GM21619 (cell line): Measurements from ENCODE around the gene ENTR1.

Source experiments
- ATAC-seq: cut with Tn5 transposase; IDR thresholded peaks from one replicate; pipeline ENCODE4 v1.9.1; 2021; ENCODE audit not compliant: unreplicated experiment

ENTR1 gene

DNA sequence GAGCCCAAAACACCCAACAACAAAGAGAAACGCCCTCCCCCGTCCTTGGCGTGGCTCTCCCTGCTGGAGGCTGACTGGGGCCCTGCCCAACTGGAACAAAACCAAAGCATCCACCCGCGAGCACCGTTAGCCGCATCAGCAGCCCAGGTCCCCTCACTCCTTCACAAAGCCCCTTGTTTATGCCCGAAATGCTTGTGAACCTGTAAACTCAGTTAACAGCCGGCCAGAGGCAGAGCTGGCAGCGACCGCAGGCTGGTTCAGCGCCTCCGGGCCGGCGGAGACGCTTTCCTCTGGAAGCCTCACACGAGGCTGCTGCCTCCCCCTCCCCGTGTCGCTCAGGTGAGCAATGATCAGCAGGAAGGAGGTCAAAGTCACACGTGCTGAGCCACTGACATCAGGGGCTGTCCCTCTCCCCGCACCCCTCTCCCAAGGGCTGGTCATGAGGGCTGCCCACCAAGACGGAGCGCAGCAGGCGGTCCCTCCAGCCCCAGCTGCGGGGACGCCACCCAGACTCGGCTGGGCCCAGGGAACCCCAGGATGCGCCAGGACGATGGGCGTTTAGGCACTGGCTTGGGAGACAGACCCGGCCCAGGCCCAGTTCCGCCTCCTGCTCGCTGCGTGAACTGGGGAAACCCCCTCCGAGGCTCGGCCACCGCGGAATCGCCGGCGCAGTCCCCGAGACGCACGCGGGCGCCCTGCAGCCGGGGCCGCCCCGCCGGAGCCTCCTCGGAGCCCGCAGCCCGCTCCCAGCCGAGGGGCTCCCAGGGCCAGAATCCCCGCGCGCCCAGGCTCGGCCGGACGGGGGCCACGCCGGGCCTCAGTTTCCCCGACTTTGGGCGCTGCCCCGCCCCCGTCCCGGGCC, 11.0 kb downstream of the ENTR1 start:
- ATAC-seq = peak; percentile 30

DNA sequence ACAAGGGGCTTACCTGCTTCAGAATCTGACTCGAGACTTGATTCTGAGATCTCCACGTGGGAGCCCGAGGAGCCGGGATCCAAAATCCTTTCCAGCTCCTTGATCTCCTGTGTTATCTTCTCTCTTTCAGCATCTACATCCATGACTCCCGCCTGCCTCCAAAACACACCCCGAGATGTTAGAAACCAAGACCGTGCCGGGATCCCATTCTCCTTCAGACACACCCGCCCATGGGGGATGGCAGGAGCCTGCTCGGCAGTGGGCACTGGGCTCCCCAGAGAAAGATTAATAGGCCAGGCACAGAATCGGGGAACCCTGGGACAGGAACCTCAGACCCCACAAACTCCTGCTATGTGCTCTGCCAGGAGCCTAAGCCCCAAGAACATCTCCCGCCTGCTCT, 12.1 kb downstream of the ENTR1 start:
- no peak for ATAC-seq

DNA sequence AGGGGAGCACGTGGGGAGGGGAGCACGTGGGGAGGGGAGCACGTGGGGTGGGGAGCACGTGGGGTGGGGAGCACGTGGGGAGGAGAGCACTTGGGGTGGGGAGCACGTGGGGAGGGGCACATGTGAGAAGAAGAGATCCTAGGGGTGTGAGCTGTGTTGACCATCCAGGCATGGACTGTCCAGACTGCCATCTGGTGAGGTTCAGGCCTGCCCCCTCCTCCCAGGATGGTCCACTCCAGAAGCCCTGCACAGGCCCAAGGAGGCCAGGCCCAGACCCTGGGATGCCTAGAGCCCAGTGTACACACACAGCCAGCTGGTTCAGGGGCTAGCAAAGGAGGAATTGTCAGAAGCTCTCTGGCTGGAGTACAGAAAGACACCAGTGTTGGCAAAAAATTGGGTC, 12.8 kb downstream of the ENTR1 start:
- no peak for ATAC-seq

DNA sequence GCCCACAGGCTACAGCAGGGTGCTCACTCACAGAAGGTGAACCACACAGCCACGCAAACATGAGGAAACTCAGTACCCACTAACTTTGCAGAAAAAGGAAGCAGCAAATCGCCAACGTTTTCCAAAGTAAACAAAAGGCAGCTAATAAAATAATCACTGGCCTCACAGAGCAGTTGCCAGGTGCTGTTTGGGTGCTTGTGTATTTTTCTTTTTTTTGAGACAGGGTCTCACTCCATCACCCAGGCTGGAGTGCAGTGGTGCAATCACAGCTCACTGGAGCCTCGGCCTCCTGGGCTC, 14.2 kb downstream of the ENTR1 start:
- no peak for ATAC-seq

DNA sequence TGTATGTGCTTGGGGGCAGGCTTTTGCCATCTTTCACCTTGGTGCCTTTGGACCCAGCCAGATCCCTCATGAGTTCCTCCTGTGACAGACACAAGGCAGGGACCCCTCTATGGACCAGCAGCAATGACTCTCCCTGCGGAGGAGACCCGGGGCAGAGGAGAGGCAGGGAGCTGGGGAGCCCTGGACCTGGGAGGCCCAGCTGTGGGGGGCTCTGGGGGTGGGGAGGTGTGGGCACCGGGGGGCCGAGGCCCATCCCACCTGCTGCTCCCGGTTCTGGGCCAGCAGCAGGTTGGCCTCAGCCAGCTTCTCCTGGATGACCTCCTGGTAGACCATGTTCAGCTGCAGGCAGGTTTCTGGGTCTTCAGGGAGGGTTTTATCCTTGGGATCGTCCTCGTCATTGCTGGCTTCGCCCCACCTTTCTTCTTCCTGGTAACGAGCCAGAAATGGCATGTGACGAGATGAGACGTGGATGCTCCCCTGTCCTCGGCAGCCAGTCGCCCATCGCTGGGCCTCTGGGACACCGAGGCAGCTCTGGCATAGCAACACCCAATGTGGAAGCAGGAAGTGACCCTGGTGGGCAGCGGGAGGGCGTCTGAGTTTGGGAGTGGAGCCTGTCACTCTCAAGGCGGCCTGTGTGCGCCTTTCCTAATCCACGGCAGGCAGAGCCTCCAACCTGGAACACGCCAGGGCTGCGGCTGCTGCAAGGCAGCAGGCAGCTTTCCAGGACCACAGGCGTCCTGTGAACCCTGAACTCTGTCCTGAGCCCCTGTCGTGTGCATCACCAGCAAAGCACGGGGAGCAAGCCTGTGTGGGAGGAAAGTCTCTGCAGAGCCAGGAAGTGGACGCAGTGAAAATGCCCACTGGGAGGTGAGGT, 14.8 kb downstream of the ENTR1 start:
- ATAC-seq = no peak

DNA sequence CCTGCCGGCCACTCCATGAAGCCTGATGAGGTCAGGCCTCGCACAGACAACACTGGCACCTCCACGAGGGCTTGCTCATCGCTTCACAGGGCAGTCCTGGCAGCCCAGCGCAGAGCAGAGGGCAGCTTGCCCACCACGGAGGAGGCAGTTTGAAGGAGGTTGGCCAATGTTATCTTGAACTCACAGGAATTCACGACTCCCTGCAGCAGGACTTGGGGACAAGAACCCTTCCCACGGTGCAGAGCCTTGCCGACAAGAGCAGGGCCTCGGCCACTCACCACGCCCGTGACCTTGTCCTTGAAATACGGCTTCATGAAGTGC, 15.4 kb downstream of the ENTR1 start:
- ATAC-seq = no peak

DNA sequence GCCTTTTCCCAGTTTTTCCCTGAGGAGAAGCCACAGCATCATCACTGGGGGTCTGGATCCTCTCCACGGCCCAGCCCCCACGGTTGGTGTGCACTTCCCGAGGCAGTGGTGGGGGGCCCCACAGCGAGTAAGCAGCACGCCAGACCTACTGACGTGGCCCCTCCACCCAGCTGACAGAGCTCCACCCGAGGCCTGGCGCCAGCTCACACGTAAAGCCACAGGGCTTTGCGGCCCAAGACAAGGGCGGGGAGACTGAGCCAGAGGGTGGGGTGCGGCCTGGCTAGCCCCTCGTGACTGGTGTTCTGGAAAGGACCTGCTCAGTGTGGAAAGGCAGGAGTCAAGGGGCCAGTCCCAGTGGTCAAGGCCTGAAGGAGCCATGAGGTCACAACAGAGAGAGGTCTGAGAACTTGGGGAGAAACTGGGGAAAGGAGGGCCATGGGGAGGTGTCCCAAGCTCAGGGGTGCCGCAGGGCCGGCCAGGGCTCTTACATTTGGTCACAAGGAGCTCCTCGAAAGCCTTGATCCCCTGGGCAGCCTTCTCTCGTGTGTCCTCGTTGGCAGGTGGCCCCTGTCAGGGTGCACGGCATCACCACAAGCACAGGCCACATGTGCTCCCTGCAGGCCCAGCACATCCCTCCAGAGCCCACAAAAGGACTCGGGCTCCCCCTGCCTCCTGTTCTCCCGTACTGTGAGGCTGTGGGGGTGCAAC, 15.9 kb downstream of the ENTR1 start:
- ATAC-seq = no peak

DNA sequence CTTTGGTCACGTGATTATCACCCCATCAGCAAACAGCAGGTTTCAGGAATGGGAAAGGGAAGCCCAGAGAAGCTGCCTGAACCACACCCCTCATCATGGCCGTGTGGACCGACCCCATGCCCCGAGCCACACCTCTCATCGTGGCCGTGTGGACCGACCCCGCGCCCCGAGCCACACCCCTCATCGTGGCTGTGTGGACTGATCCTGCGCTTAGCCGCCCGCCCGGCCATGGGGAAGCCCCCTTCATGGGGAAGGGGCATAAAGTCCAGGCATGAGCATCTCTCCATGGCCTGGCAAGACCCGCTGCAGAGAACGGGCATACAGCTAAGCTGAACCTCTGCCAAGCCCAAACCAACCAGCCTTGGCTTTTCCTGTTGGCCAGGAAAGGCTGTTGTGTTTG, 16.9 kb downstream of the ENTR1 start:
- no peak for ATAC-seq

DNA sequence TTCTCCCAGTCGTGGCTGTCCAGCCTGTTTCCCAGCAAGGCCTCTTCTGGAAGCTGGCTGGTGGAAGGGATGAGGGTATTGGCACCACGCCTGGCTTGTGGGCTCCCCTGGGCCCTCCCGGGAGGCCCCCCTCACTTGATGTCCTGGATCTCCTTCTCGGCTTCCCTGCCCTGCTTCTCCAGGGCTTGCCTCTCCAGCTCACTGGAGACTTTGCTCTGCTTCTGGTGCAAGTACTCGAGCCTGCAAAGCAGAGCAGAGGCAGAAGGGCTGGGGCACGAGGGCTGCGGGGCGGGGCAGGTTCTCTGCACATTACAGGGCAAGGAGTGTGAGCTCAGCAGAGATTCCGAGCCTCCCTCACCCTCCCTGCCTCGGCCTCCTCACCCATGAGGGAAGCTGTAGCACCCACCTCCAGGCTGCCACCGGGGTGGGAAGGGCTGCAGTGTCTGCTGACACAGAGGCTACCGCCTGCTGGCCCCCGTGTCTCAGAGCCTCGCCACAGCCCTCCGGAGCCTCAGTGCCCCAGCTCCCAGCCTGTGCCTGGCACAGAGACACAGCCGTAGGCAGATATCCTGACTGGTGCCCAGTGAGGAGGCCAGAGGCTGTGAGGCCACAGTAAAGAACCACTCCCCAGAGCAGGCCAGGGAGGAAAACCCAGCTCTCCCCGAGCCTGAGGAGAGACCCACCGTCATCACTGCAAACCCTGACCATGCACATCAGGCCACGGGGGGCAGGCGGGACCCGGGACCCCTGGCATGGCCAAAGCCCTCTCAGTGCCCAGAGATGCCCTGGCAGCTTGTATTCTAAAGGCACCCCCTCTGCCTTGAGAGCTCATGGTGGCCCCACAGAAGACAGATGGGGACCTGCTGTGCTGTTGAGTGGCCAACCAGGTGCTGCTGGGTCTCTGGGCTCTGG, 17.6 kb downstream of the ENTR1 start:
- no peak for ATAC-seq

DNA sequence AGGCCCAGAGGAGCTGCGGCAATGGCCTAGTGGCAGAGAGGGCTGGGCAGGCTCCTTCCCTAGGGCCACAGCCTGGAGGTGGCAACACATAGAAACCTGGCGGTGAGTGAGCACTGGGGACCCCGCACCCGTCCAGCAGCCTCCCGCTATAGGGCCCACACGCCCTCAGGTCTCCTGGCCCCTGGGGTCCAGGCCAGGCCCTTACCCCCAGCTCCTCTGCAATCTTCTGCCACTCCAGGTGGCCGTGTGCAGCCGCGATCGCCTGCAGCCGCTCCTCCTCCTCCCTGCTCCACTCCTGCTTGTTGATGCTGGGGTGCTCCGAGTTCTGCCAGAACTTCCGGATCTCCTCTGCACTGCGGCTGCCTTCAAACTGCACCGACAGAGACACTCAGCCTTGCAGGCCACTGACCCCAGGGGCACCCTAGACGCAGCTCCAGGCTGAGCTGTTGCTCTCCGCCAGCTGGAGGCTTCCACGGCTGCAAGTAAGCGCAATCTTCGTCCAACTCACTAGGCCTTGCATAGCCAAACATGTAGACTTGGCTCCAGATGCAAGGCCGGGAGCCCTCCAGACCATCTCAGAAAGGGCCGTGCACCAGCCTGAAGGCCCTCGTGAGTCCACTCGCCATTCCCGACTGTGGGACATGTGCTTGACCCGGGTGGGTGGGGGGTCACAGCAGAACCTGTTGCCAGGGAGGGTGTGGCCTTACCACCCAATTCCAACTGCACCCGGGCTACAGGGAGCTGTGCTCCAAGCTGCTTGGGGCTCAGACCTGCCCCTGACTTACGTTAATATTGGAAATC, 18.5 kb downstream of the ENTR1 start:
- ATAC-seq = no peak

DNA sequence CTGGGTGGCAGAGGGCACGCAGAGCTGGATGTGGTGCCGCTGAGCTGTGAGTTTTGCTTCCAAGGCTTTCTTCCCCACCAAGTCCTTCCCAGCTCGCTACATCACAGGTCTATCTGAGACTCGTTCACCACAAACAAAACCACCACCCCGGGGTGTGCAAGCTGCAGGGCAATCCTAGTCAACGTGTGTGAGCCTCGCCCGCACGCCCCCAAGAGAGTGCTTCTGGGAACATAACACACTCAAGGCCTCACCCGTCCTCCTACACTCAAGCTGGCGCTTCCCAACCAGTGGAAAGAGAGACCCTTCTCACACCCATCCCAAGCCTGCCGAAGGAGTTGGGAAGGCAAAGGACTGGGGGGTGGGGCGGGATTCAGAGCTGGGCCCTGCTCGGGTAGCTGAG, 21.0 kb downstream of the ENTR1 start:
- ATAC-seq = no peak

DNA sequence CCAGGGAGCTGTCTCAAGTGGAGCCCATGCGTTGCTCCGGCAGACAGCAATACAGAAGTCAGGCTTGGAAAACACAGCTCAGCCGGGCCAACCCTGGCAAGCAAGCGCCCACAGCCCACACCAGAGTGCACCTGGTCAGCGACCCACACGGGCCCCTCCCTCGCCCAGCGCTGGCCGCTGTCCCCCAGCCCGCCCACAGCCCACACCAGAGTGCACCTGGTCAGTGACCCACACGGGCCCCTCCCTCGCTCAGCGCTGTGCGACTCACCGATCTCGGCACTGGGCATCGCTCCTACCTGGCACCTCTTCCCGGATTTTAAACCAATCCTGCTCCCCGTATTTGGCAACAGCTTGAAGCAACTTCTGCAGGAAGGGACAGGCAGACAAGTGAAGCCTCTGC, 23.2 kb downstream of the ENTR1 start:
- no peak for ATAC-seq

DNA sequence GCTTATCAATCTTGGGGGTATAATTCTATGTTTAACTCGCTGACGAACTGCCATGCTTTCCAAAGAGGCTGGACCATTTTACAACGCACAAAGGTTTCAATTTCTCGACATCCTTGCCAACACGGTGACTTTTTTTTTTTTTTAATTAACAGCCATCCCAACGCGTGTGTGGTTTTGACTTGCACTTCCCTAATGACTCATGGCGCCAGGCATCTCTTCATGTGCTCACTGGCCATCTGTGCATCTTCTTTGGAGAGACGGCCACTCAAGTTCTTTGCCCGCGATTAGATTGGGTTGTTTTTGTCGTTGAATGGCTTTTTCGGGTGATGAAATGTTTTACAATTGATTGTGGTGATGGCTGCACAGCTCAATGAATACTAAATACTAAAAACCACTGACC, 24.4 kb downstream of the ENTR1 start:
- no peak for ATAC-seq

DNA sequence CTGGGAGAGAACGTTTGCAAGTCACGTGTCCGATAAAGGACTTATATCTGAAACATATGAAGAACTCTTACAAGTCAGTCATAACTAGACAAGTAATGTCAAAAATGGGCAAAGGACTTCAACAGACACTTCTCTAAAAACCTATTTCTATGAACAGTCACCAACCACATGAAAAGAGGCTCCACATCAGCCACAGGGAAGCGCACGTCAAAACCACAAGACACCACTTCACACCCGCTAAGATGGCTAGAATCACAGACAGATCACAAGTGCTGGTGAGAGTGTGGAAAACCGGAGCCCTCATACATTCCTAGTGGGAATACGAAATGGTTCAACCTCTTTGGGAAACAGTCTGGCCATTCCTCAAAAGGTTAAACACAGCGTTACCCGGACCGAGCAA, 25.4 kb downstream of the ENTR1 start:
- no peak for ATAC-seq

DNA sequence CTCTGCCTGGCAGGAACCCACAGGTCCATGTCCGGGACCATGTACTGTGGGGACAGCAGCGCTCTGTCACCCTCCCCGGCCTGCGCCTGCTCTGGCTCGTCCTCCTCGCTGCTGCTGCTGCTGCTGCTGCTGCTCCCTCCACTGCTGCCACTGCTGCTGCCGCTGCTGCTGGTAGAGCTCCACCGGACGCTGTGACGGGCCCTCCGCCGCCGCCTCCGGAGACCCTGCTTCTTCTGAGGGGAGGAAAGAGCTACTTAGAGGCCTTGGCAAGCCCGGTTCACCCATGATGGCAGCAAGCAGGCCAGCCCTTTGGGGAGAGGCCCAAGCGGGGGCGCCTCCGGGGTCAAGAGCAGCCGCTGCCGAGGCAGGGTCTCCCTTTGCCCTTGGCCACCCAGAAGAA, 27.0 kb downstream of the ENTR1 start:
- no peak for ATAC-seq

DNA sequence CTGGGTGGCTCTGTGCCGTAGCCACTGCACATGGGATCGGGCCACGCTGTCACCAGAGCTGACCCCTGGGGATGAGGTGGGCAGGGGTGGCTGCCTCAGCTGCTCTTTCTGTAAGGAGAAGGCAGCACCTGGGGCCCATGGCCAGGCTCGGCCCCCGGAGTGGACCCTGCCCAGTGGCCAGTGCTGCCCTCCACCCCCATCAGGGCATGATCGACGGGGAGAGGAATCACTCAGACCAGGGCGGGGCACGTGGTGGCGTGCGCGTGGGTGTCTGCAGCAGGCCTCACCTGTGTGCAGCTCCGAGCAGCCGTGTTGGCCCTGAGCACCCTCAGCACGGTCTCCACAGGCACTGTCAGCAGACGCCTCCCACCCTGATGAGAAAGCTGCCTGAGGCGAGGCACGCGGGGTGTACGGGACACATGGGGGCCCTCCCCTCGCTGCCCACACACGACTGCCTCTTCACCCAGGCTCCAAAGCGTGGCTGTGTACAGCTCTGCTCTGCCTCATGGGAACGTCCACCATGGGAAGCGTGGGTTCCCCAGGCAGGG, 28.4 kb downstream of the ENTR1 start:
- ATAC-seq = no peak

DNA sequence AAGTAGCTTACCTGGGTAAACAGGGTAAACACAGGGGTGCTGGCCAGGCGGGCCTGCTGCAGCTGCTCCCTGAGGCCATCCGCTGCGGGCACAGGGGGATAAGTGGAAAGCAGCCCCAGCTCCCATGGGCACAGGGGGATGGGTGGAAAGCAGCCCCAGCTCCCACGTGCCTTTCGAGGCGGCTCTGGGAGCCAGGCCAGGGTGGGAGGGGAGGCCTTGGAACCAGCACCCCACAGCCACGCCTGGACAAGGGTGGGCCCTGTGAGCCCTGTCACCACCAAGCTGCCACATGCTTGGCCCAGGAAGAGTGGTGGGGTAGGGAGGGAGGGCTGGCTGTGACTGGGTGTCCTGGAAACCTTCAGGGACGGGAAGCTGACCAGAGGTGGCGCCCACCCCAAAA, 29.1 kb downstream of the ENTR1 start:
- no peak for ATAC-seq

DNA sequence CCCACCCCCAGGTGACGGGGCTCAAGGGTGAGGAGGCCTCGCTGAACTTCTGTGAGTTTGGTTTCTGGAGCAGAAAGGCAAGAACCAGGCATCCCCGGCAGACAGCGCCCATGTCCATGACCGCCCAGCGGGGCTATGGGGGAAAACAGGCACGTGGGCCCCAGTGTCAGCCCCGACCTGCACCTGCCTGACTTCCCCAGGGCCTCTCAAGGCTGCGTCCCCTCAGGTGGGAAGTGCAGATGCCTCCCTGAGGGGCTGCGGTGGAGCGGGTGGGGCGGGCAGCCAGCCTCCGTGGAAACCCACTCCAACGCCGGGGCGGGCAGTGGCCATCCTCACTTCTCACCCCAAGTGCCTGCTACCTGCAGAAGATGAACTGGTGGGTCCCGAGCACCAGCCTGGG, 30.0 kb downstream of the ENTR1 start:
- no peak for ATAC-seq

DNA sequence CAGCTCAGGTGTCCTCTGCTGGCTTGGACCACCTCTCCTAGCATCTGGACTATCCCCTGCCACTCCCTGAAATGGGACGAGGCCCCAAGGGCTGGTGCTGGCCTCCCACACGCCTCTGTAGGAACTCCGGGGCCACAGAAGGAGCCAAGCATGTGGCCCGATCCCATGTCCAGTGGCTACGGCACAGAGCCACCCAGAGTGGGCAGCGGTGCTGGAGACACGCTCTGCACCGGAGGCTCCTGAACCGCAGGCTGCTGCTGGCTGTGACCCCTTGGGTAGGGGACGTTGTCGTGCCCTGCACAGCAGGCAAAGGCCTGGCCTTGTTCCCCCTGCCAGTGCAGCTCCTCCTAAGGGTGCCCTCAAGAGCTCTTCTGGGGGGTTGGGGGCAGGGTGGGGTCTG, 30.5 kb downstream of the ENTR1 start:
- ATAC-seq = no peak

DNA sequence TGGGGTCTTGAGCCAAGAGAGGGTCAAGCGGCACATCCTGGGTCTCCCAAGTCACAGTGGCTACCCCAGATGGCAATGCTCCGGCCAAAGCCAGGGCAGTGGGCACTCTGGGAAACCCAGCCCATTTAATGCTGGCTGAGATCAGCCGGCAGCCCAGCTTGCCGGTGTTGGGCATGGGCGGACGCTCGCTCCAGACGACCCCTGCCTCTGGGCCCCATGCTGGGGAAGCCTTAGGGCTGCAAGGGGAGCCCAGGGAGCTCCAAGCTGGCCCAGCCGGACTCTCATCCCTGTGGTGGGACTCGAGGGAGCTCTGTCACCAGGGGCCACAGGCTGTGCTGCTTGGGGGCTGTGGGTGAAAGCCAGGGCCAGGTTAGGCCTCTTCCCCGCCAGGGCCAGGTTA, 31.0 kb downstream of the ENTR1 start:
- no peak for ATAC-seq
